Natural killer cell (primary cell): ENCODE results near the gene RASSF1. TPM values are rescaled to one million over a fixed set of nuclear protein-coding genes. Genes with fewer than 3 reads are reported as not detected.

Experiments
- ATAC-seq, 3 donors: fragments of 150-1000 bp in 2 of 3; fragments of 200-7000 bp in 1 of 3; cut with Tn5 transposase; 1 replicate in 1 of 3; 2 replicates in 2 of 3; pipeline ENCODE4 v1.10.0; 2021; ENCODE audit warnings: mild to moderate bottlenecking in 2 of 3, moderate library complexity in 2 of 3
- DNase-seq, 2 donors: peaks; one replicate each; pipeline versions ENCODE4 v3.0.0 to v3.0.0-alpha.2; 2013 to 2021; ENCODE audit warnings: mixed read lengths in 1 of 2
- H3K27ac ChIP-seq: one replicate; pipeline ENCODE4 v1.5.1; 2013; ENCODE audit warnings: mild to moderate bottlenecking, low read length
- H3K27me3 ChIP-seq: one replicate; pipeline ENCODE4 v1.6.1; 2013; ENCODE audit warnings: low read length; ENCODE audit not compliant: control insufficient read depth, insufficient read depth
- H3K36me3 ChIP-seq: one replicate; pipeline ENCODE4 v1.6.1; 2013; ENCODE audit warnings: low read length; ENCODE audit not compliant: control insufficient read depth, insufficient read depth
- H3K4me1 ChIP-seq: one replicate; pipeline ENCODE4 v1.6.1; 2013; ENCODE audit warnings: low read length; ENCODE audit not compliant: control insufficient read depth, insufficient read depth
- H3K4me3 ChIP-seq: one replicate; pipeline ENCODE4 v1.5.1; 2013; ENCODE audit warnings: low read length
- H3K9me3 ChIP-seq: one replicate; pipeline ENCODE4 v1.6.1; 2013; ENCODE audit warnings: low read length; ENCODE audit not compliant: control insufficient read depth, insufficient read depth
- H3K27ac Mint-ChIP-seq, 2 donors: one replicate each; pipeline ENCODE4 v1.8.0; 2022; ENCODE audit warnings: mild to moderate bottlenecking in 2 of 2, mixed read lengths in 2 of 2, moderate library complexity in 1 of 2
- H3K27me3 Mint-ChIP-seq, 2 donors: one replicate each; pipeline ENCODE4 v1.8.0; 2022; ENCODE audit warnings: low read depth in 2 of 2, mixed read lengths in 2 of 2
- H3K36me3 Mint-ChIP-seq: one replicate; pipeline ENCODE4 v1.8.0; 2022; ENCODE audit warnings: mixed read lengths
- H3K4me1 Mint-ChIP-seq, 2 donors: one replicate each; pipeline ENCODE4 v1.8.0; 2022; ENCODE audit warnings: mixed read lengths in 2 of 2
- H3K4me3 Mint-ChIP-seq: one replicate; pipeline ENCODE4 v1.8.0; 2022; ENCODE audit warnings: mild to moderate bottlenecking, moderate library complexity, mixed read lengths
- H3K9me3 Mint-ChIP-seq, 2 donors: one replicate each; pipeline ENCODE4 v1.8.0; 2022; ENCODE audit warnings: mixed read lengths in 2 of 2
- CTCF ChIP-seq: fragments of 200-600 bp; IDR thresholded peaks from one replicate; pipeline ENCODE4 v1.8.0; 2022; ENCODE audit warnings: antibody characterized with exemption
- WGBS: methylation state at CpG from one replicate; pipeline ENCODE4 v1.1.7; 2013; ENCODE audit warnings: missing lambda C conversion rate; ENCODE audit not compliant: insufficient coverage; 5-methylcytosine and 5-hydroxymethylcytosine counted together
- intact Hi-C: fragments of 100-400 bp; cut with micrococcal nuclease; formaldehyde crosslinking; loops from one replicate; pipeline ENCODE4 v1.14.2; 2022
- total RNA-seq, 4 donors: library from RNA; stranded (reverse); fragments of 120-200 nt in 1 of 4; gene quantifications; one replicate each; pipeline versions ENCODE4 v1.2.3 to v1.2.4, GENCODE V29; 2013 to 2022

Gene RASSF1
- total RNA-seq, 3 donors from 2014 or later (not counting 1 experiment from before 2014, with no cell fraction given), result 298 to 329 (median 305) TPM

GRCh38 chr3:50339485-50340146, 1.0 kb downstream of the RASSF1 start:
- TF ChIP-seq CTCF, result no peak
- Histone ChIP-seq H3K27ac (peak overlapping the region; percentile 93), H3K9me3 (no peaks in the 10 kb centered on the region), H3K4me3 (peak overlapping the region; percentile 80), H3K27me3 (no peaks in the 10 kb centered on the region), H3K4me1 (peaks cover 71% of the 10 kb centered on the region), H3K36me3 (peaks cover 11% of the 10 kb centered on the region)
- ATAC-seq, result no peak
- H3K36me3 Mint-ChIP-seq, result peaks cover 13% of the 10 kb centered on the region
- intact Hi-C loops, result loop anchor here (2.0 to 5.0 kb wide), 2 partner anchors 19 to 42 kb away; partner anchors contain the start of genes HYAL3, NAA80 and TMEM115
- H3K27ac Mint-ChIP-seq, result peak overlapping the region; percentile 93 to 96
- H3K27me3 Mint-ChIP-seq, result no peaks in the 10 kb centered on the region
- peak overlapping the region; percentile 98 for H3K4me3 Mint-ChIP-seq
- peaks cover 50 to 87% of the 10 kb centered on the region in 2 donors for H3K4me1 Mint-ChIP-seq
- WGBS, result 12% methylated on average over 14 of the region's 14 CpGs
- DNase-seq, result no peak
- H3K9me3 Mint-ChIP-seq, result no peaks in the 10 kb centered on the region

GRCh38 chr3:50338965-50339364, 1.7 kb downstream of the RASSF1 start:
- under 1% methylated on average over 5 of the region's 5 CpGs for WGBS
- Histone ChIP-seq H3K4me3 (peak overlapping the region; percentile 80), H3K27me3 (no peaks in the 10 kb centered on the region), H3K36me3 (peaks cover 13% of the 10 kb centered on the region), H3K9me3 (no peaks in the 10 kb centered on the region), H3K4me1 (peaks cover 77% of the 10 kb centered on the region), H3K27ac (peak overlapping the region; percentile 93)
- Mint-ChIP-seq H3K27me3 (no peaks in the 10 kb centered on the region), H3K9me3 (no peaks in the 10 kb centered on the region), H3K4me3 (peak overlapping the region; percentile 98), H3K27ac (peak overlapping the region; percentile 93 to 96), H3K4me1 (peaks cover 54 to 90% of the 10 kb centered on the region in 2 donors), H3K36me3 (peaks cover 13% of the 10 kb centered on the region)
- no peak for ATAC-seq
- TF ChIP-seq CTCF, result no peak
- intact Hi-C loops, result loop anchor here (2.0 to 5.0 kb wide), 2 partner anchors 20 to 42 kb away; partner anchors contain the start of genes HYAL3, NAA80 and TMEM115
- peak in 1 of 2 donors; percentile 36 for DNase-seq

- no peaks in the 10 kb centered on the region for H3K9me3 ChIP-seq
- Mint-ChIP-seq H3K27me3 (no peaks in the 10 kb centered on the region), H3K36me3 (peaks cover 13% of the 10 kb centered on the region), H3K4me1 (peaks cover 57 to 86% of the 10 kb centered on the region in 2 donors), H3K4me3 (peak overlapping the region; percentile 98), H3K27ac (peak overlapping the region; percentile 93 to 96), H3K9me3 (no peaks in the 10 kb centered on the region)
- H3K27ac ChIP-seq, result peak overlapping the region; percentile 93
- intact Hi-C loops, result loop anchor here (2.0 to 5.0 kb wide), 2 partner anchors 17 to 40 kb away; partner anchors contain the start of genes HYAL3 and NAA80
- H3K4me1 ChIP-seq, result peaks cover 76% of the 10 kb centered on the region
- peaks cover 14% of the 10 kb centered on the region for H3K36me3 ChIP-seq
- under 1% methylated on average over 79 of the region's 79 CpGs for WGBS
- H3K4me3 ChIP-seq, result peak overlapping the region; percentile 80
- no peak for TF ChIP-seq CTCF
- DNase-seq, result peak; percentile 85 to 97
- peak; percentile 67 to 80 (median 70) for ATAC-seq
- no peaks in the 10 kb centered on the region for H3K27me3 ChIP-seq
These were observed 3.3 kb downstream of the RASSF1 start for GRCh38 chr3:50337175-50337861.
